B cell (primary cell): ENCODE results near the gene SFXN3.

Experiments
- EZH2 ChIP-seq: IDR thresholded peaks from 2 replicates; pipeline ENCODE4 v1.6.1; 2012; ENCODE audit warnings: borderline replicate concordance, low read depth, mild to moderate bottlenecking, moderate library complexity, low read length; ENCODE audit not compliant: insufficient read depth, poor library complexity, severe bottlenecking
- TF ChIP-seq, protein P1 (sequence below): fragments of 200-600 bp; IDR thresholded peaks from one replicate; pipeline ENCODE4 v1.8.0; 2022; ENCODE audit warnings: antibody characterized with exemption, mild to moderate bottlenecking

DNA sequence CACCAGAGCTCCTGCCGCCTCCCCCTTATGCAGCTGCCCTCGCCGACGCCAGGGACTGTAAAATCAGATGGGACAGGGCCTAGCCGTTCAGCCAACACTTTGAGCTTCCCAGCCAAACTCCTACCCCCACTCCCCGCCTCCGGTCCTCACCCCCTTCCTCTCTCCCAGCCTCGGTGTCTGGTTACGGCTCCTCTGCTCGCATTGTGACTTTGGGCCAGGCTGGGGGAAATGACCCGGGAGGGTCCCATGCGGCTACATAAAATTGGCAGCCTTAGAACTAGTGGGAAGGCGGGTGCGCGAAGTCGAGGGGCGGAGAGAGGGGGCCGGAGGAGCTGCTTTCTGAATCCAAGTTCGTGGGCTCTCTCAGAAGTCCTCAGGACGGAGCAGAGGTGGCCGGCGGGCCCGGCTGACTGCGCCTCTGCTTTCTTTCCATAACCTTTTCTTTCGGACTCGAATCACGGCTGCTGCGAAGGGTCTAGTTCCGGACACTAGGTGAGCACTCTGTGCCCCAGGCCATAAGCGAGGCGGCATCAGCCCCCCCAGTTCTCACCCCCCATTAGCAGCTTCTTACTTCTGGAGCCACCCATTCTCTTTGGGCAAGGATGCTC, 30.7 kb downstream of the SFXN3 start, which contains the start of gene KAZALD1:
- TF ChIP-seq, protein P1, sequence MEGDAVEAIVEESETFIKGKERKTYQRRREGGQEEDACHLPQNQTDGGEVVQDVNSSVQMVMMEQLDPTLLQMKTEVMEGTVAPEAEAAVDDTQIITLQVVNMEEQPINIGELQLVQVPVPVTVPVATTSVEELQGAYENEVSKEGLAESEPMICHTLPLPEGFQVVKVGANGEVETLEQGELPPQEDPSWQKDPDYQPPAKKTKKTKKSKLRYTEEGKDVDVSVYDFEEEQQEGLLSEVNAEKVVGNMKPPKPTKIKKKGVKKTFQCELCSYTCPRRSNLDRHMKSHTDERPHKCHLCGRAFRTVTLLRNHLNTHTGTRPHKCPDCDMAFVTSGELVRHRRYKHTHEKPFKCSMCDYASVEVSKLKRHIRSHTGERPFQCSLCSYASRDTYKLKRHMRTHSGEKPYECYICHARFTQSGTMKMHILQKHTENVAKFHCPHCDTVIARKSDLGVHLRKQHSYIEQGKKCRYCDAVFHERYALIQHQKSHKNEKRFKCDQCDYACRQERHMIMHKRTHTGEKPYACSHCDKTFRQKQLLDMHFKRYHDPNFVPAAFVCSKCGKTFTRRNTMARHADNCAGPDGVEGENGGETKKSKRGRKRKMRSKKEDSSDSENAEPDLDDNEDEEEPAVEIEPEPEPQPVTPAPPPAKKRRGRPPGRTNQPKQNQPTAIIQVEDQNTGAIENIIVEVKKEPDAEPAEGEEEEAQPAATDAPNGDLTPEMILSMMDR, result no peak
- TF ChIP-seq EZH2, result no peak
